Esophagus muscularis mucosa (tissue), 4 donors: ENCODE results near the gene TMTC3. TPM values are rescaled to one million over a fixed set of nuclear protein-coding genes. Genes with fewer than 3 reads are reported as not detected.

Experiments used
- DNase-seq: peaks from one replicate; pipeline ENCODE4 v3.0.0-alpha.2; 2017; ENCODE audit errors: extremely low spot score
- H3K27ac ChIP-seq, 4 donors: fragments of 200-600 bp; sonication (generic); replicated peaks in 1 of 4; 1 replicate in 3 of 4; 2 replicates in 1 of 4; pipeline ENCODE4 v1.5.1; 2016 to 2019; ENCODE audit warnings: mild to moderate bottlenecking in 1 of 4
- H3K27me3 ChIP-seq, 4 donors: fragments of 200-600 bp; sonication (generic); one replicate each; pipeline versions ENCODE4 v1.5.1 to v1.6.0; 2016 to 2019
- H3K36me3 ChIP-seq, 4 donors: fragments of 200-600 bp; sonication (generic); one replicate each; pipeline ENCODE4 v1.5.1; 2016 to 2019
- H3K4me1 ChIP-seq, 4 donors: fragments of 200-600 bp; sonication (generic); one replicate each; pipeline ENCODE4 v1.5.1; 2016 to 2019
- H3K4me3 ChIP-seq, 4 donors: fragments of 200-600 bp; sonication (generic); 1 replicate in 2 of 4; 2 replicates in 2 of 4; pipeline ENCODE4 v1.5.1; 2016 to 2019; ENCODE audit warnings: mild to moderate bottlenecking in 4 of 4, moderate library complexity in 1 of 4
- H3K9me3 ChIP-seq, 4 donors: fragments of 200-600 bp; sonication (generic); 1 replicate in 3 of 4; 2 replicates in 1 of 4; pipeline ENCODE4 v1.5.1; 2016 to 2019
- EP300 ChIP-seq: sonication (generic); formaldehyde crosslinking; IDR thresholded peaks from one replicate; pipeline ENCODE4 v1.6.1; 2017; ENCODE audit warnings: antibody characterized with exemption
- POLR2A ChIP-seq: fragments of 450-650 bp; IDR thresholded peaks from one replicate; pipeline ENCODE4 v1.6.1; 2017; ENCODE audit warnings: antibody characterized with exemption, moderate library complexity, mild to moderate bottlenecking, low read depth
- POLR2AphosphoS5 ChIP-seq, 2 donors: sonication (generic); formaldehyde crosslinking; IDR thresholded peaks; one replicate each; pipeline ENCODE4 v1.6.1; 2017; ENCODE audit warnings: antibody characterized with exemption in 2 of 2
- WGBS: methylation state at CpG from one replicate; pipeline ENCODE4 v1.1.5; 2018; 5-methylcytosine and 5-hydroxymethylcytosine counted together
- intact Hi-C: fragments of 100-400 bp; cut with DNase I; formaldehyde crosslinking; loops from one replicate; pipeline ENCODE4 v1.15.1; 2023
- total RNA-seq, 4 donors: library from RNA; depleted of rRNA; stranded (reverse); fragments of >200 nt; gene quantifications; one replicate each; pipeline versions ENCODE4 v1.1.0 to v1.2.1, GENCODE V29; 2016
- TF ChIP-seq, protein P1 (sequence below), 3 experiments: fragments of 200-600 bp in 2 of 3; fragments of 450-650 bp in 1 of 3; sonication (generic) in 2 of 3; IDR thresholded peaks; one replicate each; pipeline ENCODE4 v1.5.1; 2017 to 2019; ENCODE audit warnings: antibody characterized with exemption in 3 of 3, mild to moderate bottlenecking in 2 of 3, moderate library complexity in 1 of 3

Gene TMTC3
- total RNA-seq, 4 donors from 2014 or later, result 16.9 to 22.2 (median 18.3) TPM

DNA sequence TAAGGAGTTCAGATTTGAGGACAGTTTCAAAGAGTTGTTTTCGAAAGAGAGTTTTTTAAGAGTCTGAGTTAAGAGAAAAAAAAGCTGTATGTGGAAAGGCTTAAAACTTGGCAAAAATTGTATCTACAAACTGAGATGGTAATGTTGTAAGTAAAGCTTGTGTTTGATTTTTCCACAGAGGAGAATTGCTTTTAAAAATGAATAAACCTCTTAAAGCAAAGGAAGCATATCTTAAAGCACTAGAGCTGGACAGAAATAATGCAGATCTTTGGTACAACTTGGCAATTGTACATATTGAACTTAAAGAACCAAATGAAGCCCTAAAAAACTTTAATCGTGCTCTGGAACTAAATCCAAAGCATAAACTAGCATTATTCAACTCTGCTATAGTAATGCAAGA, 50.3 kb downstream of the TMTC3 start:
- TF ChIP-seq EP300 (no peak), POLR2AphosphoS5 (IDR thresholded peaks at IDR 0.05) (no peak), POLR2A (no peak)
- TF ChIP-seq, protein P1, sequence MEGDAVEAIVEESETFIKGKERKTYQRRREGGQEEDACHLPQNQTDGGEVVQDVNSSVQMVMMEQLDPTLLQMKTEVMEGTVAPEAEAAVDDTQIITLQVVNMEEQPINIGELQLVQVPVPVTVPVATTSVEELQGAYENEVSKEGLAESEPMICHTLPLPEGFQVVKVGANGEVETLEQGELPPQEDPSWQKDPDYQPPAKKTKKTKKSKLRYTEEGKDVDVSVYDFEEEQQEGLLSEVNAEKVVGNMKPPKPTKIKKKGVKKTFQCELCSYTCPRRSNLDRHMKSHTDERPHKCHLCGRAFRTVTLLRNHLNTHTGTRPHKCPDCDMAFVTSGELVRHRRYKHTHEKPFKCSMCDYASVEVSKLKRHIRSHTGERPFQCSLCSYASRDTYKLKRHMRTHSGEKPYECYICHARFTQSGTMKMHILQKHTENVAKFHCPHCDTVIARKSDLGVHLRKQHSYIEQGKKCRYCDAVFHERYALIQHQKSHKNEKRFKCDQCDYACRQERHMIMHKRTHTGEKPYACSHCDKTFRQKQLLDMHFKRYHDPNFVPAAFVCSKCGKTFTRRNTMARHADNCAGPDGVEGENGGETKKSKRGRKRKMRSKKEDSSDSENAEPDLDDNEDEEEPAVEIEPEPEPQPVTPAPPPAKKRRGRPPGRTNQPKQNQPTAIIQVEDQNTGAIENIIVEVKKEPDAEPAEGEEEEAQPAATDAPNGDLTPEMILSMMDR (IDR thresholded peaks at IDR 0.05), result no peak
- H3K27ac ChIP-seq, result no peak overlapping the region
- WGBS, result 73% methylated on average over 2 of the region's 2 CpGs
- no peaks in the 10 kb centered on the region for H3K27me3 ChIP-seq
- no peak for DNase-seq
- intact Hi-C loops, result no loop called here
- H3K9me3 ChIP-seq, result no peaks in the 10 kb centered on the region
- peaks cover 0 to 5% (median 0%) of the 10 kb centered on the region in 4 donors for H3K4me1 ChIP-seq
- peaks cover 4 to 25% (median 11%) of the 10 kb centered on the region in 4 donors for H3K36me3 ChIP-seq
- H3K4me3 ChIP-seq, result no peak overlapping the region

DNA sequence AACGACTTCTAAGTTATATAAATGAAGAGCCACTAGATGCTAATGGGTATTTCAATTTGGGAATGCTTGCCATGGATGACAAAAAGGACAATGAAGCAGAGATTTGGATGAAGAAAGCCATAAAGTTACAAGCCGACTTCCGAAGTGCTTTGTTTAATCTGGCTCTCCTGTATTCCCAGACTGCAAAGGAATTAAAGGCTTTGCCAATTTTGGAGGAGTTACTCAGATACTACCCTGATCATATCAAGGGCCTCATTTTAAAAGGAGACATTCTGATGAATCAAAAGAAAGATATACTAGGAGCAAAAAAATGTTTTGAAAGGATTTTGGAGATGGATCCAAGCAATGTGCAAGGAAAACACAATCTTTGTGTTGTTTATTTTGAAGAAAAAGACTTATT, 52.8 kb downstream of the TMTC3 start:
- H3K27ac ChIP-seq, result no peak overlapping the region
- H3K4me1 ChIP-seq, result peaks cover 0 to 5% (median 0%) of the 10 kb centered on the region in 4 donors
- 79% methylated on average over 3 of the region's 3 CpGs for WGBS
- H3K9me3 ChIP-seq, result no peaks in the 10 kb centered on the region
- H3K4me3 ChIP-seq, result no peak overlapping the region
- peaks cover 4 to 20% (median 11%) of the 10 kb centered on the region in 4 donors for H3K36me3 ChIP-seq
- intact Hi-C loops, result no loop called here
- no peak for DNase-seq
- TF ChIP-seq POLR2AphosphoS5 (IDR thresholded peaks at IDR 0.05), result no peak
- H3K27me3 ChIP-seq, result no peaks in the 10 kb centered on the region

DNA sequence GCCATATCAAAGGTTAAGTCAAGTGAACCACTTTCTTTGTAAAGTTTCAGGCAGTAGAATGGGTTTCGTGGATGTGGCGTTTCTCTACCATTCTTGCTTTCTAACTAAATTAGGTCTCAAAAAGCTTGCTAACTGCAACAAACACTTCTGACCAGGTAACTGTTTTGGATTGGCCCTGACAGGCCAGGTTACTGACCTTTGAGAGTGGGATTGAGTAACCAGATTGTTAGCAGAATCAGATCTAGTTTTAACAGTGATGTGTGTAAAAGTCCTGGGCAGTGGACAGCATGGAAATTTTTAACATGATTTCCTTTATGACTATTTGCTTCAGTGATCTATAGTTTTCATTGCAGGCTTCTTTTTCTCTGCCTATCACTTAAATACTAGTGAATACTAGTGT, 57.9 kb downstream of the TMTC3 start:
- 90% methylated on average over 2 of the region's 2 CpGs for WGBS
- no peak for TF ChIP-seq POLR2AphosphoS5 (IDR thresholded peaks at IDR 0.05)
- TF ChIP-seq EP300, result no peak
- TF ChIP-seq, protein P1 (IDR thresholded peaks at IDR 0.05), result no peak
- TF ChIP-seq POLR2A, result no peak
- DNase-seq, result no peak
- H3K27ac ChIP-seq, result no peak overlapping the region
- peaks cover 3 to 10% (median 7%) of the 10 kb centered on the region in 4 donors for H3K36me3 ChIP-seq
- H3K27me3 ChIP-seq, result no peaks in the 10 kb centered on the region
- intact Hi-C loops, result no loop called here
- H3K9me3 ChIP-seq, result no peaks in the 10 kb centered on the region
- H3K4me1 ChIP-seq, result no peaks in the 10 kb centered on the region
- no peak overlapping the region for H3K4me3 ChIP-seq

DNA sequence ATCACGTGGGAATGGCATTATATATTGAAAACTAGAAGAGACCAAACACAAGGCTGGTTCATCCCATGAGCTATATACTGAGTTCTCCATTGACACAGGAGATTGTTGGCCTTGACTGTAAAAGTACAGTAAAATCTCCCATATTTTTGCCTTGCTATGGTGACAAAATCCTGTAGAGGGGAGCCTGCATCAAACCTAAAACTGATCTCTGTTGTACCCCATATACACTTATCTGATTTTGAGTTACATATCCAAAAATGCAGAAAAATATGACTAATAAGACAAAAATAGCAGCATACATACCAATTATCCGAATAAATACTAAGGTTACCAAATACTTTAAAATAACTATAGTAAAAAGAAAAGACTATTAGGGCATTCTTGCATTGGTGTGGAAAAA, 60.4 kb downstream of the TMTC3 start:
- H3K36me3 ChIP-seq, result no peaks in the 10 kb centered on the region
- DNase-seq, result no peak
- TF ChIP-seq POLR2AphosphoS5 (IDR thresholded peaks at IDR 0.05) (no peak), POLR2A (no peak)
- TF ChIP-seq, protein P1 (IDR thresholded peaks at IDR 0.05), result no peak
- 91% methylated on average over 2 of the region's 2 CpGs for WGBS
- H3K4me3 ChIP-seq, result no peak overlapping the region
- intact Hi-C loops, result no loop called here
- H3K4me1 ChIP-seq, result peaks cover 0 to 4% (median 0%) of the 10 kb centered on the region in 4 donors
- no peaks in the 10 kb centered on the region for H3K9me3 ChIP-seq
- H3K27ac ChIP-seq, result no peak overlapping the region
- no peaks in the 10 kb centered on the region for H3K27me3 ChIP-seq

DNA sequence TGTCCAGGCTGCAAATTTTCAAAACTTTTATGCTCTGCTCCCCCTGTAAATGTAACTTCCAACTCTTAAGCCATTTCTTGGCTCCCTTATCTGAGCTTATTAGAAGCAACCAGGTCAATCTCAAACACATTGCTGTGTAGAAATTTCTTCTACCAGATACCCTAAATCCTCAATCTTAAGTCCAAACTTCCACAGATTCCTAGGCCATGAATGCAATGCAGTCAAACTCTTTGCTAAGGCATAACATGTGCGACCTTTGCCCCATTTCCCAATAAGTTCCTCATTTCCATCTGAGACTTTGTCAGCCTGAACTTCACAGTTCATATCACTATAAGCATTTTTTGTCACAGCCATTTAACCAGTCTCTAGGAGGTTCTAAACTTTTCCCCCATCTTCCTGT, 64.5 kb downstream of the TMTC3 start:
- WGBS, result 90% methylated on average over 1 of the region's 1 CpG
- Histone ChIP-seq H3K27me3 (no peaks in the 10 kb centered on the region), H3K4me3 (no peak overlapping the region), H3K4me1 (peaks cover 0 to 4% (median 0%) of the 10 kb centered on the region in 4 donors), H3K27ac (no peak overlapping the region), H3K36me3 (no peaks in the 10 kb centered on the region), H3K9me3 (peaks cover 0 to 25% (median 22%) of the 10 kb centered on the region in 4 donors)
- DNase-seq, result no peak
- intact Hi-C loops, result no loop called here
- TF ChIP-seq, protein P1 (IDR thresholded peaks at IDR 0.05), result no peak
- no peak for TF ChIP-seq POLR2AphosphoS5 (IDR thresholded peaks at IDR 0.05)
- TF ChIP-seq POLR2A, result no peak
- no peak for TF ChIP-seq EP300
